Esophagus squamous epithelium (tissue), 4 donors: ENCODE results near the gene CASP8.

Source experiments
- POLR2A ChIP-seq, 4 donors: fragments of 450-650 bp; IDR thresholded peaks; one replicate each; pipeline ENCODE4 v1.6.1; 2017; ENCODE audit warnings: antibody characterized with exemption in 4 of 4, mild to moderate bottlenecking in 4 of 4, moderate library complexity in 3 of 4
- TF ChIP-seq, protein P1 (sequence below), 6 experiments: fragments of 450-650 bp in 4 of 6; fragments of 200-600 bp in 2 of 6; sonication (generic) in 2 of 6; IDR thresholded peaks; one replicate each; pipeline ENCODE4 v1.5.1; 2016 to 2019; ENCODE audit warnings: antibody characterized with exemption in 6 of 6, mild to moderate bottlenecking in 4 of 6, moderate library complexity in 4 of 6

- TF ChIP-seq, protein P1, sequence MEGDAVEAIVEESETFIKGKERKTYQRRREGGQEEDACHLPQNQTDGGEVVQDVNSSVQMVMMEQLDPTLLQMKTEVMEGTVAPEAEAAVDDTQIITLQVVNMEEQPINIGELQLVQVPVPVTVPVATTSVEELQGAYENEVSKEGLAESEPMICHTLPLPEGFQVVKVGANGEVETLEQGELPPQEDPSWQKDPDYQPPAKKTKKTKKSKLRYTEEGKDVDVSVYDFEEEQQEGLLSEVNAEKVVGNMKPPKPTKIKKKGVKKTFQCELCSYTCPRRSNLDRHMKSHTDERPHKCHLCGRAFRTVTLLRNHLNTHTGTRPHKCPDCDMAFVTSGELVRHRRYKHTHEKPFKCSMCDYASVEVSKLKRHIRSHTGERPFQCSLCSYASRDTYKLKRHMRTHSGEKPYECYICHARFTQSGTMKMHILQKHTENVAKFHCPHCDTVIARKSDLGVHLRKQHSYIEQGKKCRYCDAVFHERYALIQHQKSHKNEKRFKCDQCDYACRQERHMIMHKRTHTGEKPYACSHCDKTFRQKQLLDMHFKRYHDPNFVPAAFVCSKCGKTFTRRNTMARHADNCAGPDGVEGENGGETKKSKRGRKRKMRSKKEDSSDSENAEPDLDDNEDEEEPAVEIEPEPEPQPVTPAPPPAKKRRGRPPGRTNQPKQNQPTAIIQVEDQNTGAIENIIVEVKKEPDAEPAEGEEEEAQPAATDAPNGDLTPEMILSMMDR (IDR thresholded peaks at IDR 0.05), result no peak
- no peak for TF ChIP-seq POLR2A (IDR thresholded peaks at IDR 0.05)
Measured at GRCh38 chr2:201267278-201268030, 7.1 kb downstream of the CASP8 start.
